Measurements from ENCODE around the gene CLIP4. TPM values are rescaled to one million over a fixed set of nuclear protein-coding genes. Genes with fewer than 3 reads are reported as not detected.

Gene CLIP4
- total RNA-seq, 1 experiment from 2014 or later, result 0.39 TPM

- Mint-ChIP-seq H3K27ac (no peak overlapping the region), H3K9me3 (no peaks in the 10 kb centered on the region), H3K4me1 (peaks cover 17% of the 10 kb centered on the region), H3K36me3 (no peaks in the 10 kb centered on the region), H3K27me3 (ENCODE audit: low read depth) (no peaks in the 10 kb centered on the region), H3K4me3 (no peak overlapping the region)
- ChIA-PET POLR2A (no interaction called here), CTCF (interaction anchor here (1.0 kb wide), 1 partner anchor 23 kb away, joined by 3 read pairs; no protein-coding TSS in a partner anchor)
- no peak for DNase-seq (ENCODE audit: low spot score)
- no peak for TF ChIP-seq CREB1 (CRISPR knock-in tag; IDR thresholded peaks at IDR 0.05)
- TF ChIP-seq CTCF (IDR thresholded peaks at IDR 0.05), result no peak
- TF ChIP-seq NFE2L1 (CRISPR knock-in tag; IDR thresholded peaks at IDR 0.05), result no peak
- TF ChIP-seq HMGA2 (CRISPR knock-in tag; IDR thresholded peaks at IDR 0.05), result no peak
- no peak for TF ChIP-seq FOXP4 (CRISPR knock-in tag; IDR thresholded peaks at IDR 0.05)
- TF ChIP-seq ELF4 (CRISPR knock-in tag; IDR thresholded peaks at IDR 0.05; ENCODE audit: low read depth), result no peak
- no peak for TF ChIP-seq PRRX2 (CRISPR knock-in tag; IDR thresholded peaks at IDR 0.05)
- TF ChIP-seq CDX4 (CRISPR knock-in tag; IDR thresholded peaks at IDR 0.05; ENCODE audit: borderline replicate concordance), result no peak
- TF ChIP-seq TCF7 (CRISPR knock-in tag; IDR thresholded peaks at IDR 0.05; ENCODE audit: low read depth), result no peak
- no peak for TF ChIP-seq USF1 (CRISPR knock-in tag; IDR thresholded peaks at IDR 0.05)
- no peak for TF ChIP-seq ZNF416 (CRISPR knock-in tag; IDR thresholded peaks at IDR 0.05)
- no peak for TF ChIP-seq AFF4 (CRISPR knock-in tag; IDR thresholded peaks at IDR 0.05; ENCODE audit: borderline replicate concordance)
- TF ChIP-seq FOXK1 (CRISPR knock-in tag; IDR thresholded peaks at IDR 0.05), result no peak
- TF ChIP-seq PRDM15 (CRISPR knock-in tag; IDR thresholded peaks at IDR 0.05), result no peak
- no peak for TF ChIP-seq JAZF1 (CRISPR knock-in tag; IDR thresholded peaks at IDR 0.05)
- no peak for TF ChIP-seq ERG (CRISPR knock-in tag; IDR thresholded peaks at IDR 0.05)
- TF ChIP-seq ZNF121 (CRISPR knock-in tag; IDR thresholded peaks at IDR 0.05), result no peak
- TF ChIP-seq ATF2 (CRISPR knock-in tag; IDR thresholded peaks at IDR 0.05; ENCODE audit: borderline replicate concordance, low read depth), result no peak
- no peak for ATAC-seq
Measured at GRCh38 chr2:29215739-29216608, 100.8 kb downstream of the CLIP4 start.
